GM11168 (cell line): ENCODE results near the gene STEAP4.

Experiments
- in situ Hi-C: fragments of 300-500 bp; cut with MboI; formaldehyde crosslinking; loops from one replicate; pipeline ENCODE4 v1.12.0; 2022; ENCODE audit warnings: low sequenced_read_pairs; ENCODE audit not compliant: unreplicated experiment

STEAP4 gene

GRCh38 chr7:88314061-88314491 is 7.4 kb upstream of the STEAP4 start:
- in situ Hi-C loops: no loop called here

GRCh38 chr7:88312061-88312663 is 5.5 kb upstream of the STEAP4 start:
- in situ Hi-C loops: no loop called here

GRCh38 chr7:88311675-88312036 is 5.0 kb upstream of the STEAP4 start:
- in situ Hi-C loops: no loop called here

GRCh38 chr7:88310956-88311674 is 4.4 kb upstream of the STEAP4 start:
- in situ Hi-C loops: no loop called here

GRCh38 chr7:88309819-88310218 is 3.1 kb upstream of the STEAP4 start:
- in situ Hi-C loops: no loop called here

GRCh38 chr7:88307823-88308222 is 1.1 kb upstream of the STEAP4 start:
- in situ Hi-C loops: no loop called here

GRCh38 chr7:88307412-88307811 is 718 bp upstream of the STEAP4 start:
- in situ Hi-C loops: no loop called here

- in situ Hi-C loops: no loop called here
These were observed 1.6 kb downstream of the STEAP4 start for GRCh38 chr7:88305044-88305443.

GRCh38 chr7:88302486-88302885 is 4.2 kb downstream of the STEAP4 start:
- in situ Hi-C loops: no loop called here

GRCh38 chr7:88301924-88302323 is 4.8 kb downstream of the STEAP4 start:
- in situ Hi-C loops: no loop called here

GRCh38 chr7:88300401-88300945 is 6.2 kb downstream of the STEAP4 start:
- in situ Hi-C loops: no loop called here

- in situ Hi-C loops: no loop called here
These were observed 7.6 kb downstream of the STEAP4 start for GRCh38 chr7:88299126-88299525.

GRCh38 chr7:88293866-88294265 is 12.8 kb downstream of the STEAP4 start:
- in situ Hi-C loops: no loop called here

- in situ Hi-C loops: no loop called here
These were observed 15.1 kb downstream of the STEAP4 start for GRCh38 chr7:88291398-88292173.

- in situ Hi-C loops: no loop called here
These were observed 16.2 kb downstream of the STEAP4 start for GRCh38 chr7:88290491-88290890.

GRCh38 chr7:88289564-88290025 is 17.1 kb downstream of the STEAP4 start:
- in situ Hi-C loops: no loop called here

GRCh38 chr7:88281749-88282148 is 24.9 kb downstream of the STEAP4 start:
- in situ Hi-C loops: no loop called here

GRCh38 chr7:88280801-88281200 is 25.9 kb downstream of the STEAP4 start:
- in situ Hi-C loops: no loop called here

GRCh38 chr7:88279323-88279722 is 27.4 kb downstream of the STEAP4 start:
- in situ Hi-C loops: no loop called here

- in situ Hi-C loops: no loop called here
These were observed 27.8 kb downstream of the STEAP4 start for GRCh38 chr7:88278881-88279280.

- in situ Hi-C loops: no loop called here
These were observed 30.0 kb downstream of the STEAP4 start for GRCh38 chr7:88276605-88277153.
